NCI-H146 treated with DMSO at 0.1 percent for 48 hours (cell line): Measurements from ENCODE around the gene NFYA.

Experiments
- DNase-seq: peaks from one replicate; lab custom pipeline; 2025; ENCODE audit not compliant: unreplicated experiment; lab: John Stamatoyannopoulos, UW

Gene NFYA

GRCh38 chr6:41072836-41073202 lies at the start of gene NFYA:
Gene NFYA (plus strand): TSS chr6:41072974. CDS start chr6:41079090, 6,116 bp downstream.
- DNase-seq, result no peak

- DNase-seq, result no peak
Measured at GRCh38 chr6:41023114-41023513, 49.7 kb upstream of the NFYA start.

GRCh38 chr6:41025966-41026530 lies 46.7 kb upstream of the NFYA start:
- DNase-seq, result no peak

GRCh38 chr6:41027241-41027640 lies 45.5 kb upstream of the NFYA start:
- no peak for DNase-seq

- DNase-seq, result peak; percentile 80
Measured at GRCh38 chr6:41027799-41028560, 44.8 kb upstream of the NFYA start.

- DNase-seq, result peak; percentile 71
Measured at GRCh38 chr6:41028561-41029412, 44.0 kb upstream of the NFYA start.

- DNase-seq, result no peak
Measured at GRCh38 chr6:41032830-41033229, 39.9 kb upstream of the NFYA start.

GRCh38 chr6:41033776-41034175 lies 39.0 kb upstream of the NFYA start:
- no peak for DNase-seq

- no peak for DNase-seq
Measured at GRCh38 chr6:41036186-41036585, 36.6 kb upstream of the NFYA start.

- DNase-seq, result no peak
Measured at GRCh38 chr6:41036601-41037000, 36.2 kb upstream of the NFYA start.

GRCh38 chr6:41037107-41037900 lies 35.5 kb upstream of the NFYA start:
- DNase-seq, result no peak

GRCh38 chr6:41038205-41038604 lies 34.6 kb upstream of the NFYA start:
- no peak for DNase-seq

- peak; percentile 72 for DNase-seq
Measured at GRCh38 chr6:41039060-41039998, 33.4 kb upstream of the NFYA start, which contains the start of gene UNC5CL. Gene UNC5CL (minus strand): TSS chr6:41039221. CDS start chr6:41035074, 4,147 bp downstream.

GRCh38 chr6:41040101-41040939 lies 32.5 kb upstream of the NFYA start:
- no peak for DNase-seq

- DNase-seq, result no peak
Measured at GRCh38 chr6:41040940-41041536, 31.7 kb upstream of the NFYA start.

- no peak for DNase-seq
Measured at GRCh38 chr6:41042226-41043055, 30.3 kb upstream of the NFYA start, which contains the start of gene TSPO2. Gene TSPO2 (plus strand): TSS chr6:41042467. CDS start chr6:41042986, 519 bp downstream.

- no peak for DNase-seq
Measured at GRCh38 chr6:41043151-41043550, 29.6 kb upstream of the NFYA start.

GRCh38 chr6:41045664-41046063 lies 27.1 kb upstream of the NFYA start:
- DNase-seq, result no peak
